Kidney epithelial cell (primary cell): ENCODE measurements around the gene GLB1L3. TPM values are rescaled to one million over a fixed set of nuclear protein-coding genes. Genes with fewer than 3 reads are reported as not detected.

Source experiments
- DNase-seq: peaks from one replicate; pipeline ENCODE4 v3.0.0-alpha.2; 2010; ENCODE audit warnings: low read depth
- H3K27me3 ChIP-seq: 2 replicates; pipeline ENCODE4 v1.6.0; 2011; ENCODE audit warnings: low read length; ENCODE audit not compliant: control insufficient read depth, insufficient read depth
- H3K36me3 ChIP-seq: 2 replicates; pipeline ENCODE4 v1.5.1; 2011; ENCODE audit warnings: low read length; ENCODE audit not compliant: control insufficient read depth, insufficient read depth
- H3K4me3 ChIP-seq: 2 replicates; pipeline ENCODE4 v1.5.1; 2011; ENCODE audit warnings: low read depth, mild to moderate bottlenecking, control low read depth, low read length
- CTCF ChIP-seq: IDR thresholded peaks from 2 replicates; pipeline ENCODE4 v1.5.1; 2011; ENCODE audit warnings: mild to moderate bottlenecking, moderate library complexity, low read length, control low read depth, inconsistent platforms; ENCODE audit not compliant: insufficient read depth, poor library complexity, severe bottlenecking
- total RNA-seq: library from RNA; depleted of rRNA; stranded (reverse); fragments of >200 nt; gene quantifications from 2 replicates; pipeline ENCODE4 v1.2.3, GENCODE V29; 2015

Gene GLB1L3
- total RNA-seq, 1 donor from 2014 or later, result 0.75 TPM

- Histone ChIP-seq H3K27me3 (no peaks in the 10 kb centered on the region), H3K36me3 (no peaks in the 10 kb centered on the region), H3K4me3 (no peak overlapping the region)
- no peak for TF ChIP-seq CTCF
- no peak for DNase-seq
These were observed 17.6 kb upstream of the GLB1L3 start for GRCh38 chr11:134258577-134258976.

- H3K4me3 ChIP-seq, result no peak overlapping the region
- no peak for DNase-seq
- no peaks in the 10 kb centered on the region for H3K27me3 ChIP-seq
- H3K36me3 ChIP-seq, result no peaks in the 10 kb centered on the region
- no peak for TF ChIP-seq CTCF
These were observed 15.7 kb upstream of the GLB1L3 start for GRCh38 chr11:134260503-134260902.

- TF ChIP-seq CTCF, result no peak
- Histone ChIP-seq H3K4me3 (no peak overlapping the region), H3K36me3 (no peaks in the 10 kb centered on the region), H3K27me3 (no peaks in the 10 kb centered on the region)
- DNase-seq, result no peak
These were observed 15.2 kb upstream of the GLB1L3 start for GRCh38 chr11:134260983-134261382.

GRCh38 chr11:134261626-134262488 lies 14.3 kb upstream of the GLB1L3 start:
- TF ChIP-seq CTCF, result peak; percentile 59
- Histone ChIP-seq H3K4me3 (no peak overlapping the region), H3K27me3 (no peaks in the 10 kb centered on the region), H3K36me3 (no peaks in the 10 kb centered on the region)
- no peak for DNase-seq

GRCh38 chr11:134264966-134265764 lies 11.0 kb upstream of the GLB1L3 start:
- TF ChIP-seq CTCF, result no peak
- no peak overlapping the region for H3K4me3 ChIP-seq
- DNase-seq, result no peak

More at GRCh38 chr11:134264966-134265764, 11.0 kb upstream of the GLB1L3 start:
- Histone ChIP-seq H3K36me3 (no peaks in the 10 kb centered on the region), H3K27me3 (peaks cover 2% of the 10 kb centered on the region)
